Tibial nerve (tissue), 4 donors: ENCODE measurements around the gene CACNA1I. TPM values are rescaled to one million over a fixed set of nuclear protein-coding genes. Genes with fewer than 3 reads are reported as not detected.

ENCODE experiments used
- DNase-seq, 2 donors: peaks; one replicate each; pipeline ENCODE4 v3.0.0-alpha.2; 2019; ENCODE audit warnings: low spot score in 2 of 2
- H3K27ac ChIP-seq, 4 donors: fragments of 200-600 bp; sonication (generic) in 3 of 4; one replicate each; pipeline ENCODE4 v1.5.1; 2017 to 2019; ENCODE audit warnings: mild to moderate bottlenecking in 1 of 4
- H3K27me3 ChIP-seq, 2 donors: fragments of 200-600 bp; sonication (generic) in 1 of 2; one replicate each; pipeline versions ENCODE4 v1.5.1 to v1.6.0; 2017 to 2019
- H3K36me3 ChIP-seq, 3 donors: fragments of 200-600 bp; sonication (generic); one replicate each; pipeline ENCODE4 v1.5.1; 2018 to 2019
- H3K4me1 ChIP-seq, 4 donors: fragments of 200-600 bp; sonication (generic) in 3 of 4; one replicate each; pipeline ENCODE4 v1.5.1; 2017 to 2019
- H3K4me3 ChIP-seq, 4 donors: fragments of 200-600 bp; sonication (generic) in 3 of 4; one replicate each; pipeline ENCODE4 v1.5.1; 2017 to 2019; ENCODE audit warnings: mild to moderate bottlenecking in 1 of 4, moderate library complexity in 1 of 4
- H3K9me3 ChIP-seq, 4 donors: fragments of 200-600 bp; sonication (generic) in 3 of 4; one replicate each; pipeline ENCODE4 v1.5.1; 2017 to 2019
- CTCF ChIP-seq, 5 experiments: fragments of 200-600 bp in 3 of 5; fragments of 450-650 bp in 2 of 5; sonication (generic) in 3 of 5; IDR thresholded peaks; one replicate each; pipeline ENCODE4 v1.5.1; 2016 to 2019; ENCODE audit warnings: antibody characterized with exemption in 5 of 5, mild to moderate bottlenecking in 3 of 5, moderate library complexity in 2 of 5
- EP300 ChIP-seq, 2 donors: sonication (generic); formaldehyde crosslinking; IDR thresholded peaks; one replicate each; pipeline ENCODE4 v1.6.1; 2017; ENCODE audit warnings: antibody characterized with exemption in 2 of 2, mild to moderate bottlenecking in 1 of 2
- POLR2A ChIP-seq, 2 donors: fragments of 450-650 bp; IDR thresholded peaks; one replicate each; pipeline ENCODE4 v1.6.1; 2017; ENCODE audit warnings: antibody characterized with exemption in 2 of 2, mild to moderate bottlenecking in 2 of 2, moderate library complexity in 2 of 2
- WGBS, 2 donors: methylation state at CpG; one replicate each; pipeline ENCODE4 v1.1.5; 2018; 5-methylcytosine and 5-hydroxymethylcytosine counted together
- total RNA-seq, 4 donors: library from RNA; depleted of rRNA; stranded (reverse); fragments of >200 nt; gene quantifications; one replicate each; pipeline ENCODE4 v1.1.0, GENCODE V29; 2016

The CACNA1I gene
- total RNA-seq, 4 donors from 2014 or later = 0.42 to 0.78 (median 0.52) TPM

DNA sequence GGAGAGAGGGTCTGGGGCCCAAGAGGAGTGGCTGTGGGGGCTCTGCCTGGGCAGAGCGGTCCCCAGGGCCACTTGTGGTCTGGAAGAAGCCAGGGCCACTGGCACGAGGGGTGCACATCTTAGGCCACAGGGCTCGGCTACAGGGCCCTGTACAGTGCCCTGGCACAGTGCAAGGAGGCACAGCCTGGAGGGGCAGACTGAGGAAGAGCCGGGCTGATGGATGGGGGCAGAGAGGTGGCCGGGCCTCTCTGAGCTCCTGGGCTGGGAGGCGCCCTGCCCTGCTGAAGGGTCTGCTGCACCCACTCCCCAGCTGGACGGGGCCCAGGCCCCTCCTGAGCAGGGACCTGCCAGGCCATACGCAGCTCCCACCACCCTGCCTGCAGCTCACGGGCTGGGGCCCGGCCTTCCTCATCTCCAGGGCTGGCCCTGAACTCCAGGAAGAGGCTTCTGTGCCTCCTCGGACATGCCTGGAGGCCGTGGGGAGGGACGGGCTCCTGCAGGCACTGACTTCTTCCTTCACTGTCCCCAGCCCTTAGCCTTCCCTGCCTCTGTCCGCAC, 123.5 kb downstream of the CACNA1I start:
- Histone ChIP-seq H3K36me3 (no peaks in the 10 kb centered on the region), H3K27me3 (peaks cover 0 to 51% of the 10 kb centered on the region in 2 donors), H3K9me3 (no peaks in the 10 kb centered on the region), H3K4me3 (no peak overlapping the region), H3K4me1 (peaks cover 0 to 9% (median 0%) of the 10 kb centered on the region in 4 donors), H3K27ac (no peak overlapping the region)
- no peak for DNase-seq
- no peak for TF ChIP-seq CTCF (IDR thresholded peaks at IDR 0.05)
- no peak for TF ChIP-seq EP300 (IDR thresholded peaks at IDR 0.05)
- TF ChIP-seq POLR2A (IDR thresholded peaks at IDR 0.05) = no peak
- WGBS, 2 donors = 51 to 56% methylated on average over 13 of the region's 14 CpGs

- Histone ChIP-seq H3K9me3 (no peaks in the 10 kb centered on the region), H3K36me3 (no peaks in the 10 kb centered on the region), H3K4me3 (no peak overlapping the region), H3K27ac (no peak overlapping the region), H3K4me1 (no peaks in the 10 kb centered on the region), H3K27me3 (peaks cover 0 to 27% of the 10 kb centered on the region in 2 donors)
- TF ChIP-seq CTCF (IDR thresholded peaks at IDR 0.05) (no peak), POLR2A (IDR thresholded peaks at IDR 0.05) (no peak), EP300 (IDR thresholded peaks at IDR 0.05) (no peak)
- WGBS, 2 donors = 67 to 71% methylated on average over 13 to 14 of the region's 14 CpGs
- no peak for DNase-seq
Observed at GRCh38 chr22:39697790-39698430, 127.4 kb downstream of the CACNA1I start.

DNA sequence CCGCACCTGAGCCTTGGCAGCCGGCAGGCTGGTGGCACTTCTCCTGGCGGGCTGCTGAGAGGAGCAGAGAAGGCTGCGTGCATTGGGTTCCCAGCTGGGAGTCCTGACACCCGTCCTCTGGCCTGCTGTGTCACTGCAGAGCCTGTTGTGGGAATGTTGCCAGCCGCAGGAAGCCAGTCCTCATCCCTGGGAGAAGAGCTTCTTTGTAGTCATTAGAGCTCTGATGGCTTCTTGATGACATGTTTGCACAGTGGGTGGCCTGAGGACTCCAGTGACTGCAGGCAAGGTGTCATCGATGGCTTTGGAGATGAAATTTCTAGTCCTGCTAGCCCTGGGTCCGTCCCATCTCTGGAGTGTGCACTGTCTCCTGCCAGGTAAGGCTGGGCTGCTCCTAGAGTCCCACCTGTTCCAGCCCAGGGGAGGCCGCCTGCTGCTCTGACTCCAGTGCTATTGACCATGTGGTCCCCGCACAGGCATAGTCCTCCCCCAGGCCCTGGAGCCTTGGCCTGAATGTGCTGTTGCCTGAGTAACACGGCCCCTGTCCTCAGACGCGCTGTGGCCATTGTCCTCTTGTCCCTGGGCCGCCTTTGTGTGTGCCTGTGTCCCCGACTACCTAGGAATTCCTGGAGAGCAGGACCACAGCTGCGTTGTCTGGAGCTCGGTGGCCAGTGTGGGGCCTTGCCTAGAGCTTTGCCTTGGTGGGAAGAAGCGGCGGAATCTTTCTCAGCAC, 129.2 kb downstream of the CACNA1I start:
- 73 to 76% methylated on average over 17 to 18 of the region's 19 CpGs for WGBS, 2 donors

DNA sequence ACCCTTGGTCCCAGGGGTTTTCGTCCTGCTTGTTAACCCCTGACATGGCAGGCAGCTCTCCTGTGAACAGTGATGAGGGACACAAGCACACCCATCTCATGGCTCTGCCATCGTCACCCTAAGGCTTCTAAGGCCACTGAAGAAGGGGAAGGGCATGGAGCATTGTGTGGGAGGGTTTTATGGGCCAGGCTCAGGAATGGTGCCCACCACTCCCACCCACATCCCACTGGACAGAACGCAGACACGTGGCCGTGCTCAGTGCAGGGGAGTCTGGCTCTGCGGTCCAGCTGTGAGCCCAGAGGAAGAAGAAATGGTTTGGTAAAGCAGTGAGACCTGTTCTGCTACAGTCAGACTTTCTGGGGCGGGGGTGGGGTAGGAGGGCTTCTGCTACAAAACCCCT, 130.0 kb downstream of the CACNA1I start:
- no peak for DNase-seq
- Histone ChIP-seq H3K27me3 (peaks cover 0 to 14% of the 10 kb centered on the region in 2 donors), H3K4me3 (no peak overlapping the region), H3K27ac (no peak overlapping the region), H3K9me3 (no peaks in the 10 kb centered on the region), H3K4me1 (no peaks in the 10 kb centered on the region), H3K36me3 (no peaks in the 10 kb centered on the region)
- TF ChIP-seq POLR2A (IDR thresholded peaks at IDR 0.05) = no peak
- no peak for TF ChIP-seq CTCF (IDR thresholded peaks at IDR 0.05)
- TF ChIP-seq EP300 (IDR thresholded peaks at IDR 0.05) = no peak
- 43 to 77% methylated on average over 5 to 7 of the region's 7 CpGs for WGBS, 2 donors

More for the DNA sequence above, 129.2 kb downstream of the CACNA1I start:
- TF ChIP-seq EP300 (IDR thresholded peaks at IDR 0.05) = no peak
- no peak for TF ChIP-seq CTCF (IDR thresholded peaks at IDR 0.05)
- no peak for TF ChIP-seq POLR2A (IDR thresholded peaks at IDR 0.05)
- Histone ChIP-seq H3K36me3 (no peaks in the 10 kb centered on the region), H3K4me1 (no peaks in the 10 kb centered on the region), H3K9me3 (no peaks in the 10 kb centered on the region), H3K27ac (no peak overlapping the region), H3K27me3 (peaks cover 0 to 22% of the 10 kb centered on the region in 2 donors), H3K4me3 (no peak overlapping the region)
- DNase-seq = no peak

- peaks cover 0 to 12% of the 10 kb centered on the region in 2 donors for H3K27me3 ChIP-seq
Observed at GRCh38 chr22:39703091-39703490, 132.5 kb downstream of the CACNA1I start.

More at GRCh38 chr22:39703091-39703490, 132.5 kb downstream of the CACNA1I start:
- no peaks in the 10 kb centered on the region for H3K4me1 ChIP-seq
- H3K27ac ChIP-seq = no peak overlapping the region
- no peak for TF ChIP-seq POLR2A (IDR thresholded peaks at IDR 0.05)
- DNase-seq = no peak
- no peak overlapping the region for H3K4me3 ChIP-seq
- 66 to 72% methylated on average over 8 of the region's 8 CpGs for WGBS, 2 donors
- no peaks in the 10 kb centered on the region for H3K36me3 ChIP-seq
- no peaks in the 10 kb centered on the region for H3K9me3 ChIP-seq
